Stimulated activated CD8-positive, alpha-beta memory T cell treated with anti-CD3 and anti-CD28 coated beads, Interleukin-4, amount 100 ng/mL, for 1 hour (primary cell): Measurements from ENCODE around the gene SLC28A1.
A peak's percentile ranks its signal among the peaks of the same experiment; 100 is the strongest.

Experiments used
- DNase-seq, 2 donors: peaks; one replicate each; pipeline ENCODE4 v3.0.0-alpha.2; 2020; ENCODE audit warnings: low read depth in 2 of 2, low spot score in 1 of 2

Gene SLC28A1

DNA sequence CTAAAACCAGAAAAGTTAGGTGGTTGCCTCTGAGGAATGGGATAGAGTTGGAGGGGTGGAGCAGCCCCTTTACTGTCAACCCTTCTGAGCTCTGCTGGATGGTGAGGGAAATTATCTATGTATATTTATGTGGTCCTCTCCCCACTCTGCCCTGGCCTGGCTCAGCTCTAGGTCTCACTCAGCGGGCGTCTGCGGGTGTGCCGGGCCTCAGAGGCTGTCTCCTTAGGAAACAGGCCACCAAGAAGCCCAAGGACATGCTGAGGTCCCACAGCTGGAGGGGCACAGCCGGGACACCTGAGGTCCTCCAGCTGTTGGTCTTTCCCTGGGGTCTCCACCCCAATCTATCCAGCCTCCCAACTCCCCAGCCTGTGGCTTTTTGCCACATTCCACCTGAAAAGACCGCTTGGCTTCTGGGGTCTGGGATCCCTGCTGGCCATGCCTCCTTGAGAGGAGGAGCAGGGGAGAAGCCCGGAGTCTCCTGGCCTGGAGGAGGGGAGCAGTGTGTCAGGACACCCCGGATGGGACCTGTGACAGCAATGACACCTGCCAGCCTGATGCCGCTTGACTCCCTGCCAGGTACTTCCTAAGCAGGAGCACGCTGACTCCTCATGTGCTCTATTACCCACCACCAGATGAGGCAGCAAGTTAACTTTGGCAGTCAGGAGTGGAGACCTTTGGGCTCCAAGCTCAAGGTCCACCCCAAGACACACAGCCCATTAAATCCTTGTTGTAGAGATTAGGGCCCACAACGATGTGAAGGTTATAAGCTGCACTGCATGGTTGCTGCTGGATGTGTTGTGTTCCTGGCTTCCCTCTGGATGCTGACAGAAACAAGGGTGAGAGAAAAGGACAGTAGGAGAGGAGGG is at the start of gene SLC28A1:
SLC28A1 (plus strand) TSS at position 747 of the 866 bp plus-strand sequence. CDS start 3,099 bp downstream, outside the sequence.
- DNase-seq: no peak

- DNase-seq: no peak
These were observed 49.5 kb upstream of the SLC28A1 start for GRCh38 chr15:84834969-84835368.

- no peak for DNase-seq
These were observed 48.7 kb upstream of the SLC28A1 start for GRCh38 chr15:84835661-84836337.

- DNase-seq: no peak
These were observed 47.6 kb upstream of the SLC28A1 start for GRCh38 chr15:84836844-84837243.

DNA sequence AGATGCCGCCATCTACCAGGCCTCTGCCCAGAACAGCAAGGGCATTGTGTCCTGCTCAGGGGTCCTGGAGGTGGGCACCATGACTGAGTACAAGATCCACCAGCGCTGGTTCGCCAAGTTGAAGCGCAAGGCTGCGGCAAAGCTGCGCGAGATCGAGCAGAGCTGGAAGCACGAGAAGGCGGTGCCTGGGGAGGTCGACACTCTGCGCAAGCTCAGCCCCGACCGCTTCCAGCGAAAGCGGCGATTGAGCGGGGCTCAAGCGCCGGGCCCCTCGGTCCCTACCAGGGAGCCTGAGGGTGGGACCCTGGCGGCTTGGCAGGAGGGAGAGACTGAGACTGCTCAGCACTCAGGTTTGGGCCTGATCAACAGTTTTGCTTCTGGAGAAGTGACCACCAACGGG is 44.7 kb upstream of the SLC28A1 start:
- DNase-seq: no peak

DNA sequence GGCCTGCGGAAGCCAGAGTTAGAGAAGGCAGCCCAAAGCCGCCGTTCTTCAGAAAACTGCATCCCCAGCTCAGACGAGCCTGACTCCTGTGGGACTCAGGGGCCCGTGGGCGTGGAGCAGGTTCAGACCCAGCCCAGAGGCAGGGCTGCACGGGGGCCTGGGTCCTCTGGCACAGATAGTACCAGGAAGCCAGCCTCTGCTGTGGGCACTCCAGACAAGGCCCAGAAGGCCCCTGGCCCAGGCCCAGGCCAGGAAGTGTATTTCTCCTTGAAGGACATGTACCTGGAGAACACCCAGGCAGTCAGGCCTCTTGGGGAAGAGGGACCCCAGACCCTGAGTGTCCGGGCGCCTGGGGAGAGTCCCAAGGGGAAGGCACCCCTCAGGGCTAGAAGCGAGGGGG is 44.2 kb upstream of the SLC28A1 start:
- DNase-seq: no peak

GRCh38 chr15:84840741-84841429 is 43.6 kb upstream of the SLC28A1 start:
- no peak for DNase-seq

DNA sequence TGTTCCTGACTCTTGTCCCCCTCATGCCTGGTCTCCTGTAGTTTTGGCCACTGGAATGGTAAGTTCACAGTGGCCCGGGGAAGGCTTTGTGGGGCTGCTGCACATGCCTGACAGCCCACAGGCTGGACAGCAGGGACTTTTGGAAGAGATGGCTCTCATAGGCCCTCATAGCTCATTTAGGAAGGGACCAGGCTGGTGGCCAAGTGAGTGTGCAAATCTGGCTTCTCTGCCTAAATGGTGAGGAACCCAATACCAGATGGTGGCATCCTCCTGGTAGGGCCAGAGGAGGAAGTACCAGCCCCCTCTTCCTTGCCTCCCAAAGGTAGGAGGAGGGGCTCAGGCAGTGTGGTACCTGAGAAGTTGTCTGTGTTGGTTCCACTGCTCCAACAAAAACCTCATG is 41.7 kb upstream of the SLC28A1 start:
- DNase-seq: no peak

- DNase-seq: no peak
These were observed 39.5 kb upstream of the SLC28A1 start for GRCh38 chr15:84844964-84845363.

GRCh38 chr15:84845631-84846030 is 38.8 kb upstream of the SLC28A1 start:
- peak in 1 of 2 donors; percentile 9 for DNase-seq

GRCh38 chr15:84846269-84846668 is 38.2 kb upstream of the SLC28A1 start:
- DNase-seq: no peak

DNA sequence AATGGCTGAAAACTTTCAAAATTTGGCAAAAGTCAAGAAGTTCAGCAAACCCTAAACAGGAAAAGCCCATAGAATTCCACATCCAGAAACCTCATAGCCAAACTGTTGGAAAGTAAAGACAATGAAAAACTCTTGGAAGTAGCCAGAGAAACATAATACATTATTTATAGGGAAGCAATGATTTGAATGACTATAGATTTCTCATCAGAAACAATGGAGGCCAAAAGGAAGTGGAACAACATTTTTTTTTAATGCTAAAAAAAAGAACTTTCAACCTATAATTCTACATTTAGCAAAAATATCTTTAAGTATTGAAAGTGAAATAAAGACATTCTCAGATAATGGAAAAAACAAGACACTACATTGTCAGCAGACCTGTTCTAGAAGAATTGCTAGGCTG is 37.1 kb upstream of the SLC28A1 start:
- no peak for DNase-seq

DNA sequence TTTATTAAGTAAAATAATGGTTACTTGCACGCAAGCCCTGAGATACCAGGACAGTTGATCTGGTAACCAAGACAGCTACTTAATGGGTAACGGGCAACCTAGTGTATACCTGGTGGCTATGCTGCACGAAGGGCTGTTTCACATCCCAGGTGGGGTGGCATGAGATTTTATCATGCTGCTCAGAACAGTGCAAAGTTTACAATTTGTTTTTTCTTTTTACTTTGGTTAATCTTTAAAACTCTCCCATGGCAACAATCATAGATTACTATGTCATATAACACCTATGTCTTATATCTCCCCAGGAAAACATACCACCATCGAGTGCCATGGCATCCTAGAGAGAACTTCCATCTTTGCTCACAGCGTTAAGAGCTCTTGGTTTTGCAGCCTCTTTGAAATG is 32.2 kb upstream of the SLC28A1 start:
- DNase-seq: no peak

- DNase-seq: no peak
These were observed 29.3 kb upstream of the SLC28A1 start for GRCh38 chr15:84855136-84855535.

- DNase-seq: no peak
These were observed 28.7 kb upstream of the SLC28A1 start for GRCh38 chr15:84855765-84856164.

DNA sequence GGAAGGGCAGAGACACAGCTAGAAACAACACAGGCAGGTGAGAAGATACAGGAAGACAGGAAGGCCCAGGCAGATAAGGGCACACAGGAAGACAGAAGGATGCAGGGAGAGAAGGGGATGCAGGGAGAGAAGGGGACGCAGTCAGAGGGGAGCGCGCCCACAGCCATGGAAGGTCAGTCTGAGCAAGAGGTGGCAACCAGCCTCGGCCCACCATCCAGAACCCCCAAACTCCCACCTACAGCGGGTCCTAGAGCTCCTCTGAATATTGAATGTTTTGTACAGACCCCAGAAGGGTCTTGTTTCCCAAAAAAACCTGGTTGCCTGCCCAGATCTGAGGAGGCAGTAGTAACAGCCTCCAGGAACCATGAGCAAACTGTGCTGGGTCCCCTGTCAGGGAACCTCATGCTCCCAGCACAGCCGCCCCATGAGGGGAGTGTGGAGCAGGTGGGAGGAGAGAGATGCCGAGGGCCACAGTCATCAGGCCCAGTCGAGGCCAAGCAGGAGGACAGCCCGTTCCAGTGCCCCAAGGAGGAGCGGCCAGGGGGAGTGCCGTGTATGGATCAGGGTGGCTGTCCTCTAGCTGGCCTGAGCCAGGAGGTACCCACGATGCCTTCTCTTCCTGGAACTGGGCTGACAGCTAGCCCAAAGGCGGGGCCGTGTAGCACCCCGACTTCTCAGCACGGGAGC is 27.6 kb upstream of the SLC28A1 start:
- DNase-seq: no peak

GRCh38 chr15:84857418-84858004 is 27.0 kb upstream of the SLC28A1 start:
- DNase-seq: no peak

DNA sequence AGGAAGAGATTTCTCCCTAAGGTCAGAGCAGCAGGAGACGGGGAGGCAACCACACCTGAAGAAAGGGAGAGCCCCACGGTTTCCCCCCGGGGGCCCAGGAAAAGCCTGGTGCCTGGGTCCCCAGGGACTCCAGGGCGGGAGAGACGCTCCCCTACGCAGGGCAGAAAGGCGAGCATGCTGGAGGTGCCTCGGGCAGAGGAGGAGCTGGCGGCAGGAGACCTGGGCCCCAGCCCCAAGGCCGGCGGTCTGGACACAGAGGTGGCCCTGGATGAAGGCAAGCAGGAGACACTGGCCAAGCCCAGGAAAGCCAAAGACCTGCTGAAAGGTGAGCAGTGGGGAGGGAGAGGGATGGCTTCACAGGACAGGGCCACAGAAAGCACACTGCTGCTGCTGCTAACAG is 26.2 kb upstream of the SLC28A1 start:
- DNase-seq: no peak

DNA sequence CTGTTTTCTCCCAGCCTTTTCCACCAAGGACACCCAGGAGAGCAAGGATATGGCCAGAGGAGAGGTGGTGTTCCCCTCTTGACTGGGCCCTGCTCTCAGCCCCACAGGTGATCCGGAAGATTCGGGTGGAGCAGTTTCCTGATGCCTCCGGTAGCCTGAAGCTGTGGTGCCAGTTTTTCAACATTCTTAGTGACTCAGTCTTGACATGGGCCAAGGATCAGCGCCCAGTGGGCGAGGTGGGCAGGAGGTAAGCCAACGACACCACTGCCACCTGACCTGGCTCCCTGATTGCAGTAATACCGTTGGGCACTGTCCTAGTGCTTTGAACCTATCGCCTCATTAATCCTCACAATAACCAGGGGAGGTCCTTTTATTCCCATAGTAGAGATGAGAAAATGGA is 25.3 kb upstream of the SLC28A1 start:
- DNase-seq: no peak

GRCh38 chr15:84859651-84860050 is 24.8 kb upstream of the SLC28A1 start:
- no peak for DNase-seq

DNA sequence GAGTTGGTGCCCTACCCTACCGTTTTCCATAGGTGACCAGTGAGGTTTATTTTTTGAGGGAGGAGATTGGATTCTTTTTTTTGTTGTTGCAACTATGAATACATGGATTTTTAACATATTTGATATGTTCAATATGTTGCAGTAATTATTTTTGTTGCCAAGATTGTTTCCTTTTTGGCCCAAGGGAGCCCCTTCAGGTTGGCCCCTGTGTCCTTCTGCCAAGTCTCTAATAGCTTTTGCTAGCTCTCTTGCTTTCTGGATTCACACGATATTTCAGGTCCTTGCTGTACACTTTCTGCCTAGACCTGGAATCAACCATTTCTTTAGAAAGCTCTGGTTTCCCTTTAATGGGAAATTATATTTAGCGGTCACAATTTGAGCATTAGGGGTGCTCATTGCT is 22.7 kb upstream of the SLC28A1 start:
- no peak for DNase-seq
